Caco-2 (cell line): Measurements from ENCODE around the gene ERBB4. TPM values are rescaled to one million over a fixed set of nuclear protein-coding genes. Genes with fewer than 3 reads are reported as not detected.

Source experiments
- BruUV-seq: library from RNA; stranded (reverse); fragments of 400-500 nt; replicated peaks from 2 replicates; lab custom pipeline; 2021; lab: Mats Ljungman, UMichigan
- CTCF ChIA-PET: fragments of 300-600 bp; sonication (Branson Sonifier 250); formaldehyde crosslinking; loops from one replicate; lab custom pipeline; 2022; ENCODE audit warnings: antibody characterized with exemption; lab: Charles Lee
- POLR2A ChIA-PET: fragments of 300-600 bp; sonication (Branson Sonifier 250); formaldehyde crosslinking; loops from one replicate; lab custom pipeline; 2022; ENCODE audit warnings: antibody characterized with exemption; lab: Charles Lee
- DNase-seq, 2 experiments: peaks; one replicate each; pipeline versions ENCODE4 v3.0.0 to v3.0.0-alpha.2; 2020 to 2022
- H3K27me3 ChIP-seq: replicated peaks from 2 replicates; pipeline ENCODE4 v1.6.0; 2011; ENCODE audit warnings: low read length; ENCODE audit not compliant: control insufficient read depth, insufficient read depth
- H3K36me3 ChIP-seq: 2 replicates; pipeline ENCODE4 v1.5.1; 2011; ENCODE audit warnings: low read length; ENCODE audit not compliant: control insufficient read depth, insufficient read depth
- H3K4me1 ChIP-seq: fragments of 250-450 bp; sonication (Bioruptor Pico); 2 replicates; pipeline ENCODE4 v1.5.1; 2020; ENCODE audit warnings: mild to moderate bottlenecking
- H3K4me3 ChIP-seq: 2 replicates; pipeline ENCODE4 v1.5.1; 2011; ENCODE audit warnings: low read depth, mild to moderate bottlenecking, control low read depth, low read length
- H3K9me3 ChIP-seq: fragments of 250-450 bp; sonication (Bioruptor Pico); 2 replicates; pipeline ENCODE4 v1.5.1; 2020; ENCODE audit warnings: mild to moderate bottlenecking, moderate library complexity
- H3K27ac Mint-ChIP-seq: one replicate; pipeline ENCODE4 v1.8.0; 2022; ENCODE audit warnings: mixed read lengths; ENCODE audit not compliant: unreplicated experiment
- H3K27me3 Mint-ChIP-seq: one replicate; pipeline ENCODE4 v1.8.0; 2022; ENCODE audit warnings: mixed read lengths; ENCODE audit not compliant: insufficient read depth, unreplicated experiment
- H3K36me3 Mint-ChIP-seq: one replicate; pipeline ENCODE4 v1.8.0; 2022; ENCODE audit warnings: mild to moderate bottlenecking, mixed read lengths; ENCODE audit not compliant: insufficient read depth, unreplicated experiment
- H3K4me1 Mint-ChIP-seq: one replicate; pipeline ENCODE4 v1.8.0; 2022; ENCODE audit warnings: low read depth, mixed read lengths; ENCODE audit not compliant: unreplicated experiment
- H3K4me3 Mint-ChIP-seq: one replicate; pipeline ENCODE4 v1.8.0; 2022; ENCODE audit warnings: mild to moderate bottlenecking, moderate library complexity, mixed read lengths; ENCODE audit not compliant: unreplicated experiment
- H3K9me3 Mint-ChIP-seq: one replicate; pipeline ENCODE4 v1.8.0; 2022; ENCODE audit warnings: mixed read lengths; ENCODE audit not compliant: unreplicated experiment
- CTCF ChIP-seq, 2 experiments: fragments of 200-600 bp in 1 of 2; IDR thresholded peaks; 1 replicate in 1 of 2; 2 replicates in 1 of 2; pipeline versions ENCODE4 v1.5.1 to v1.8.0; 2011 to 2022; ENCODE audit warnings: antibody characterized with exemption in 1 of 2, control low read depth in 1 of 2, inconsistent platforms in 1 of 2, low read depth in 1 of 2, low read length in 1 of 2, mild to moderate bottlenecking in 1 of 2, moderate library complexity in 1 of 2; ENCODE audit not compliant: insufficient read depth in 1 of 2, severe bottlenecking in 1 of 2, unreplicated experiment in 1 of 2
- intact Hi-C: fragments of 100-400 bp; cut with micrococcal nuclease; formaldehyde crosslinking; loops from one replicate; pipeline ENCODE4 v1.10.0; 2022; ENCODE audit not compliant: unreplicated experiment
- total RNA-seq: library from RNA; stranded (reverse); gene quantifications from 2 replicates; pipeline ENCODE4 v1.2.3, GENCODE V29; 2022

The ERBB4 gene
- total RNA-seq, 1 experiment from 2014 or later, result not detected

- TF ChIP-seq CTCF (IDR thresholded peaks at IDR 0.05; ENCODE audit: insufficient read depth in 1 of 2, low read depth in 1 of 2, low read length in 1 of 2, severe bottlenecking in 1 of 2, unreplicated experiment in 1 of 2), result no peak
- Mint-ChIP-seq H3K4me1 (no peaks in the 10 kb centered on the region), H3K36me3 (no peaks in the 10 kb centered on the region), H3K9me3 (no peaks in the 10 kb centered on the region), H3K27ac (no peak overlapping the region), H3K4me3 (no peak overlapping the region), H3K27me3 (peaks cover 8% of the 10 kb centered on the region)
- no peaks in the 10 kb centered on the region; the same call in 1 of the 2 replicates for H3K9me3 ChIP-seq
- no peaks in the 10 kb centered on the region for H3K27me3 ChIP-seq
- POLR2A ChIA-PET, result no interaction called here
- no peaks in the 10 kb centered on the region for H3K36me3 ChIP-seq
- intact Hi-C loops, result no loop called here
- no peak for DNase-seq
- CTCF ChIA-PET, result no interaction called here
- no peaks in the 10 kb centered on the region for H3K4me1 ChIP-seq
- H3K4me3 ChIP-seq, result no peak overlapping the region
- no TSS peak for BruUV-seq
Observed at GRCh38 chr2:211479536-211480150, 1059.0 kb downstream of the ERBB4 start.

- TF ChIP-seq CTCF (IDR thresholded peaks at IDR 0.05; ENCODE audit: insufficient read depth in 1 of 2, low read depth in 1 of 2, low read length in 1 of 2, severe bottlenecking in 1 of 2, unreplicated experiment in 1 of 2), result no peak
- H3K9me3 Mint-ChIP-seq, result no peaks in the 10 kb centered on the region
Observed at GRCh38 chr2:211477537-211478275, 1060.9 kb downstream of the ERBB4 start.

GRCh38 chr2:211473116-211473515, 1065.5 kb downstream of the ERBB4 start:
- no peak for DNase-seq
- H3K4me1 Mint-ChIP-seq, result no peaks in the 10 kb centered on the region
- no TSS peak for BruUV-seq
- CTCF ChIA-PET, result no interaction called here
- Histone ChIP-seq H3K36me3 (no peaks in the 10 kb centered on the region), H3K9me3 (no peaks in the 10 kb centered on the region; the same call in 1 of the 2 replicates), H3K4me1 (no peaks in the 10 kb centered on the region), H3K27me3 (no peaks in the 10 kb centered on the region), H3K4me3 (no peak overlapping the region)
- POLR2A ChIA-PET, result no interaction called here
- H3K9me3 Mint-ChIP-seq, result no peaks in the 10 kb centered on the region
- H3K27ac Mint-ChIP-seq, result no peak overlapping the region
- no peak for TF ChIP-seq CTCF (IDR thresholded peaks at IDR 0.05; ENCODE audit: insufficient read depth in 1 of 2, low read depth in 1 of 2, low read length in 1 of 2, severe bottlenecking in 1 of 2, unreplicated experiment in 1 of 2)
- H3K36me3 Mint-ChIP-seq, result no peaks in the 10 kb centered on the region
- H3K4me3 Mint-ChIP-seq, result no peak overlapping the region
- intact Hi-C loops, result no loop called here
- peaks cover 7% of the 10 kb centered on the region for H3K27me3 Mint-ChIP-seq

More at GRCh38 chr2:211477537-211478275, 1060.9 kb downstream of the ERBB4 start:
- no peak overlapping the region for H3K4me3 ChIP-seq
- no peak for DNase-seq
- ChIA-PET CTCF (interaction anchor here (1.0 kb wide), 1 partner anchor 23 kb away, joined by 4 read pairs; no protein-coding TSS in a partner anchor), POLR2A (no interaction called here)
- H3K4me3 Mint-ChIP-seq, result no peak overlapping the region
- H3K36me3 ChIP-seq, result no peaks in the 10 kb centered on the region
- no peaks in the 10 kb centered on the region for H3K4me1 Mint-ChIP-seq
- intact Hi-C loops, result no loop called here
- no peaks in the 10 kb centered on the region for H3K36me3 Mint-ChIP-seq
- no peaks in the 10 kb centered on the region for H3K27me3 ChIP-seq
- no peaks in the 10 kb centered on the region; the same call in 1 of the 2 replicates for H3K9me3 ChIP-seq
- H3K27me3 Mint-ChIP-seq, result peaks cover 10% of the 10 kb centered on the region
- no peaks in the 10 kb centered on the region for H3K4me1 ChIP-seq
- H3K27ac Mint-ChIP-seq, result no peak overlapping the region
- BruUV-seq, result no TSS peak
